Urinary bladder (tissue), 4 donors: Measurements from ENCODE around the gene MILR1. TPM values are rescaled to one million over a fixed set of nuclear protein-coding genes. Genes with fewer than 3 reads are reported as not detected.
A peak's percentile ranks its signal among the peaks of the same experiment; 100 is the strongest.
"Not testable (repeated sequence)": the region's sequence is repeated elsewhere in the genome, so short reads cannot be mapped to it uniquely, and the experiment has no call there.

Experiments
- DNase-seq: peaks from one replicate; pipeline ENCODE4 v3.0.0-alpha.2; 2015; ENCODE audit errors: extremely low spot score
- H3K27ac ChIP-seq: one replicate; pipeline ENCODE4 v1.5.1; 2013; ENCODE audit warnings: low read depth, mild to moderate bottlenecking, moderate library complexity
- H3K36me3 ChIP-seq: one replicate; pipeline ENCODE4 v1.6.1; 2013; ENCODE audit warnings: mild to moderate bottlenecking, moderate library complexity; ENCODE audit not compliant: insufficient read depth
- H3K4me1 ChIP-seq: one replicate; pipeline ENCODE4 v1.6.1; 2013; ENCODE audit warnings: mild to moderate bottlenecking, moderate library complexity; ENCODE audit not compliant: insufficient read depth
- H3K4me3 ChIP-seq: one replicate; pipeline ENCODE4 v1.5.1; 2013; ENCODE audit warnings: low read depth, low read length
- WGBS: extraction: QIAGEN DNeasy Blood & Tissue Kit; methylation state at CpG from one replicate; pipeline ENCODE4 v1.1.7; 2013; 5-methylcytosine and 5-hydroxymethylcytosine counted together
- polyA plus RNA-seq: library from polyadenylated mRNA; stranded (reverse); fragments of 200-250 nt; gene quantifications from one replicate; pipeline ENCODE4 v1.2.3, GENCODE V29; 2013
- total RNA-seq: library from RNA; depleted of rRNA; stranded (reverse); fragments of >200 nt; gene quantifications from one replicate; pipeline ENCODE4 v1.2.3, GENCODE V29; 2014
- donor health status: healthy with polysubstance abuse.
- donor health status: healthy.

Gene MILR1
- total and polyA plus RNA-seq, 2 donors, result 2.9 to 5.7 TPM

DNA sequence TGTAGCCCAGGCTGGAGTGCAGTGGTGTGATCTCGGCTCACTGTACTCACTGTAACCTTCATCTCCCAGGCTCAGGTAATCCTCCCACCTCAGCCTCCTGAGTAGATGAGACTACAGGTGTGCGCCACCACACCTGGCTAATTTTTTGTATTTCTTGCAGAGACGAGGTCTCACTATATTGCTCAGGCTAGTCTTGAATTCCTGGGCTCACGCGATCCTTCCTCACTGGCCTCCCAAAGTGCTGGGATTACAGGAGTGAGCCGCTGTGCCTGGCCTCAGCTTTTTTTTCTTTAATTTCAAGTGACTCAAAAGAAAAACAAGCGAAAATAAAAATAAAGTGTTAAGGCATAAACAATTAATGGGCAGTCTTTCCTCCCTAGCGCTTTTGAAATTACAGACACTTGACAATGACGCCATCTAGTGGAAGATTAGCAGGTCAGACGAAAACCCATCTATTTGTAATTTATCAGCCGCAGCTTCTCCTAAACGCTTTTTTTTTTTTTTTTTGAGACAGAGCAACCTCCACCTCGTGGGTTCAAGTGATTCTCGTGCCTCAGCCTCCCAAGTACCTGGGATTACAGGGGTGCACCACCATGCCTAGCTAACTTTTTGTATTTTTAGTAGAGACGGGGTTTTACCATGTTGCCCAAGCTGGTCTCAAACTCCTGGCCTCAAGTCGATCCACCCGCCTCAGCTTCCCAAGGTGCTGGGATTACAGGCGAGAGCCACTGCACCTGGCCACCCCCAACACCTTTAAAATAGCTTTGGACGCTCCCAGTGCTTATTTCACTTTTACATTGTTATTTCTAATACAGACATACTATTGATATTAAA lies 30.2 kb upstream of the MILR1 start:
- H3K36me3 ChIP-seq, result no peaks in the 10 kb centered on the region
- WGBS, result 35% methylated on average over 19 of the region's 19 CpGs
- no peak overlapping the region for H3K4me3 ChIP-seq
- no peaks in the 10 kb centered on the region for H3K4me1 ChIP-seq
- no peak overlapping the region for H3K27ac ChIP-seq
- no peak for DNase-seq

DNA sequence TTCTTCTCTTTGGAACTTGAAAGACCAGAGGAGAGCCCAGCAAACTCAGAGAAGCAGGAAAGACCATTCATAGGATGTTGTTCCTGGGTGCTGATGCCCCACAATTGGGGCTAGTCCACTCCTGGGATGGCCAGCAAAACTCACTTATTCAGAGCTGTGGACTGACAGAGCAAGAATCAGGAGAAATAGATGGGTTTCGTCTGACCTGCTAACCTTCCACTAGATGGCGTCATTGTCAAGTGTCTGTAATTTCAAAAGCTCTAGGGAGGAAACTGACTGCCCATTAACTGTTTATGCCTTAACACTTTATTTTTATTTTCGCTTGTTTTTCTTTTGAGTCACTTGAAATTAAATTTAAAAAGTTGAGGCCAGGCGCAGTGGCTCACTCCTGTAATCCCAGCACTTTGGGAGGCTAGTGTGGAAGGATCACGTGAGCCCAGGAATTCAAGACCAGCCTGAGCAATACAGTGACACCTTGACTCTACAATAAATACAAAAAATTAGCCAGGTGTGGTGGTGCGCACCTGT lies 28.7 kb upstream of the MILR1 start:
- Histone ChIP-seq H3K36me3 (no peaks in the 10 kb centered on the region), H3K4me1 (no peaks in the 10 kb centered on the region), H3K27ac (no peak overlapping the region), H3K4me3 (no peak overlapping the region)
- 26% methylated on average over 6 of the region's 6 CpGs for WGBS
- peak; percentile 58 for DNase-seq

DNA sequence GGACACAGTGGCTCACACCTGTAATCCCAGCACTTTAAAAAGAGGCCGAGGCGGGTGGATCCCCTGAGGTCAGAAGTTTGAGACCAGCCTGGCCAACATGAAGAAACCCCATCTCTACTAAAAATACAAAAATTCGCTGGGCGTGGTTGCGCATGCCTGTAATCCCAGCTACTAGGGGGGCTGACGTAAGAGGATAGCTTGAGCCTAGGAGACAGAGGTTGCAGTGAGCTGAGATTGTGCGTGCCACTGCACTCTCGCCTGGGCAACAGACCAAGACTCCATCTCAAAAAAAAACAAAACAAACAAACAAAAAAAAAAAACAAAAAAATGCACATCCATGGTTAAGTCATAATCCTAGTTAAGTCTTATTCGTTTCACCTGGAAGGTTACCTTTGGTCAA lies 26.8 kb upstream of the MILR1 start:
- DNase-seq, H3K4me3 ChIP-seq, H3K36me3 ChIP-seq, H3K27ac ChIP-seq, H3K4me1 ChIP-seq: not testable (repeated sequence)
- 89% methylated on average over 9 of the region's 9 CpGs for WGBS

- no peaks in the 10 kb centered on the region for H3K36me3 ChIP-seq
- no peak for DNase-seq
- 64% methylated on average over 3 of the region's 3 CpGs for WGBS
- H3K4me3 ChIP-seq, result no peak overlapping the region
- no peak overlapping the region for H3K27ac ChIP-seq
- H3K4me1 ChIP-seq, result no peaks in the 10 kb centered on the region
Measured at GRCh38 chr17:64423881-64424280, 25.0 kb upstream of the MILR1 start.

DNA sequence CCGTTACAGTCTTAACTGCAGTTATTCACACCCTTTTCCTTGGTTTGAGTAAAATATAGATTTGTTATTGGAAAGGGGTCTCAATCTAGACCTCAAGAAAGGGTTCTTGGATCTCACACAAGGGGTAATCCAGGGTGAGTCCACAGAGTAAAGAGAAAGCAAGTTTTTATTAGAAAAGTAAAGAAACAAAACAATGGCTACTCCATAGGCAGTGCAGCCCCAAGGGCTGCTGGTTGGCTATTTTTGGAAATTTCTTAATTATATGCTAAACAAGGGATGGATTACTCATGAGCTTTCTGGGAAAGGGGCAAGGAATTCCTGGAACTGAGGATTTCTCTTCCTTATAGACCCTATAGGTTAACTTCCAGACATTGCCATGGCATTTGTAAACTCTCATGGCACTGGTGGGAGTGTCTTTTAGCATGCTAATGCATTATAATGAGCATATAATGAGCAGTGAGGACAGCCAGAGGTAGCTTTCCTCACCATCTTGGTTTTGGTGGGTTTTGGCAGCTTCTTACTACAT lies 24.5 kb upstream of the MILR1 start:
- Histone ChIP-seq H3K36me3 (no peaks in the 10 kb centered on the region), H3K4me3 (no peak overlapping the region), H3K4me1 (no peaks in the 10 kb centered on the region), H3K27ac (no peak overlapping the region)
- 72% methylated on average over 1 of the region's 1 CpG for WGBS
- no peak for DNase-seq

GRCh38 chr17:64425191-64425590 lies 23.7 kb upstream of the MILR1 start:
- WGBS, result 86% methylated on average over 3 of the region's 3 CpGs
- Histone ChIP-seq H3K27ac (no peak overlapping the region), H3K4me1 (no peaks in the 10 kb centered on the region), H3K4me3 (no peak overlapping the region), H3K36me3 (no peaks in the 10 kb centered on the region)
- no peak for DNase-seq

GRCh38 chr17:64426596-64426995 lies 22.3 kb upstream of the MILR1 start:
- H3K36me3 ChIP-seq, result no peaks in the 10 kb centered on the region
- no peaks in the 10 kb centered on the region for H3K4me1 ChIP-seq
- no peak overlapping the region for H3K4me3 ChIP-seq
- no peak for DNase-seq
- no peak overlapping the region for H3K27ac ChIP-seq

GRCh38 chr17:64428406-64428805 lies 20.5 kb upstream of the MILR1 start:
- 68% methylated on average over 1 of the region's 1 CpG for WGBS
- Histone ChIP-seq H3K4me3 (no peak overlapping the region), H3K4me1 (no peaks in the 10 kb centered on the region), H3K36me3 (no peaks in the 10 kb centered on the region), H3K27ac (no peak overlapping the region)
- no peak for DNase-seq

GRCh38 chr17:64430036-64430435 lies 18.9 kb upstream of the MILR1 start:
- 86% methylated on average over 2 of the region's 2 CpGs for WGBS
- H3K27ac ChIP-seq, H3K4me3 ChIP-seq, DNase-seq, H3K4me1 ChIP-seq, H3K36me3 ChIP-seq: not testable (repeated sequence)

- DNase-seq, result no peak
- H3K27ac ChIP-seq, result no peak overlapping the region
- H3K4me1 ChIP-seq, result no peaks in the 10 kb centered on the region
- WGBS, result 78% methylated on average over 6 of the region's 6 CpGs
- H3K36me3 ChIP-seq, result no peaks in the 10 kb centered on the region
- no peak overlapping the region for H3K4me3 ChIP-seq
Measured at GRCh38 chr17:64431534-64431933, 17.4 kb upstream of the MILR1 start.

GRCh38 chr17:64437944-64438525 lies 10.9 kb upstream of the MILR1 start:
- 84% methylated on average over 5 of the region's 5 CpGs for WGBS
- H3K4me3 ChIP-seq, result no peak overlapping the region
- no peaks in the 10 kb centered on the region for H3K36me3 ChIP-seq
- H3K27ac ChIP-seq, result no peak overlapping the region
- H3K4me1 ChIP-seq, result no peaks in the 10 kb centered on the region
- DNase-seq, result no peak

DNA sequence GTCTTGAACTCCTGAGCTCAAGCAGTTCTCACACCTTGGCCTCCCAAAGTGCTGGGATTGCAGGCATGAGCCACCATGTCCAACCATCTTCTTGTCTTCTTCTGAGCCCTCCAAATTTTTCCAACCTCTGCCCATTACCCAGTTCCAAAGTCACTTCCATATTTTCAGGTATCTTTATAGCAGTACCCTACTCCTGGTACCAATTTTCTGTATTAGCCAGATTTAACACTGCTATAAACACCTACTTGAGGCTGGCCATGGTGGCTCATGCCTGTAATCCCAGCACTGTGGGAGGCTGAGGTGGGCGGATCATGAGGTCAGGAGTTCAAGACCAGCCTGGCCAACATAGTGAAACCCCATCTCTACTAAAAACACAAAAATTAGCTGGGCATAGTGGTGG lies 9.4 kb upstream of the MILR1 start:
- WGBS, result 93% methylated on average over 1 of the region's 1 CpG
- not testable (repeated sequence) for H3K36me3 ChIP-seq, H3K27ac ChIP-seq, H3K4me3 ChIP-seq, H3K4me1 ChIP-seq, DNase-seq

GRCh38 chr17:64439956-64440355 lies 9.0 kb upstream of the MILR1 start:
- 96% methylated on average over 2 of the region's 2 CpGs for WGBS
- Histone ChIP-seq H3K36me3 (no peaks in the 10 kb centered on the region), H3K4me3 (no peak overlapping the region), H3K27ac (no peak overlapping the region), H3K4me1 (no peaks in the 10 kb centered on the region)
- no peak for DNase-seq
